ENCODE data around the gene UAP1L1.
"Not testable (repeated sequence)": the region's sequence is repeated elsewhere in the genome, so short reads cannot be mapped to it uniquely, and the experiment has no call there.

UAP1L1 gene

DNA sequence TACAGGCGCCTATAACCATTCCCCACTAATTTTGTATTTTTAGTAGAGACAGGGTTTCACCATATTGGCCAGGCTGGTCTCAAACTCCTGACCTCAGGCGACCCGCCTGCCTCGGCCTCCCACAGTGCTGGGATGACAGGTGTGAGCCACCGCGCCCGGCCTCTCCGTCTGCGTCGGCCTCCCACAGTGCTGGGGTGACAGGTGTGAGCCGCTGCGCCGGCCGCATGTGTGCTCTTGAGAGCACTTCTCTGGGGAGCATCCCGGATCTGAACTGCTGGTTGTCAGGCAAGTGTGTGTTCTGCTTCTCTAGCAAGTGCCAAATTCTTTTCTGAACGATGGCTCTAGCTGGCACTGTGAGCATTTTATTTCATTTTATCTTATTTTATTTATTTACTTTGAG, 19.8 kb upstream of the UAP1L1 start:
- DNase-seq: no peak

DNA sequence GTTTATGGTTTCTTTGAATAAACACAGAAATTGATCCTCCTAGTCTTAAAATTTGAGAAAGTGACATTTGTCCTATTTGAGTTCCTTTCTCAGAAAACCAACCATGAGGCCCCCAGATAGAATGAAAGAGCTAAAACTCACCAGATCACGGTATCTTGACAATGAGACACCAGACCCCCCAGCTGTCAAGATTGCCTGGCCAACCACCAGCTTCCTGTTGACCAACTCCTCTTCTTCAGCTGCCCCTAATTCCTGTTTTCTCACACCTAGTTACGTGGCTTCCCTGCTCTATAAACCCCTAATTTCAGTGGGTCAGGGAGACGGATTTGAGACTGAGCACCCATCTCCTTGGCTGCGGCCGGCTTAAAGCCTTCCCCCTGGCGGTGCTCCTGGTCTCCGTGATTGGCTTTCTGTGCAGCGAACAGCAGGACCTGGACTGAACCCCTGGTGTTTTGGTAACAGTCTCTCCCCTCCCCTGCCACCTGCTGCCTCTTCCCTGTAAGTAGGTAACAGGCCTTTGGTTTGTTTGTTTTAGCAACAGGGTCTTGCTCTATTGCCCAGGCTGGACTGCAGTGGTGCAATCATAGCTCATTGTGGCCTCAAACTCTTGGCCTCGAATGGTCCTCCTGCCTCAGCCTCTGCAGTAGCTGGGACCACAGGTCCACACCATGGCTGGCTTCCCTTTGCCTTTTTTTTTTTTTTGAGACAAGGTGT, 18.6 kb upstream of the UAP1L1 start:
- DNase-seq: no peak

DNA sequence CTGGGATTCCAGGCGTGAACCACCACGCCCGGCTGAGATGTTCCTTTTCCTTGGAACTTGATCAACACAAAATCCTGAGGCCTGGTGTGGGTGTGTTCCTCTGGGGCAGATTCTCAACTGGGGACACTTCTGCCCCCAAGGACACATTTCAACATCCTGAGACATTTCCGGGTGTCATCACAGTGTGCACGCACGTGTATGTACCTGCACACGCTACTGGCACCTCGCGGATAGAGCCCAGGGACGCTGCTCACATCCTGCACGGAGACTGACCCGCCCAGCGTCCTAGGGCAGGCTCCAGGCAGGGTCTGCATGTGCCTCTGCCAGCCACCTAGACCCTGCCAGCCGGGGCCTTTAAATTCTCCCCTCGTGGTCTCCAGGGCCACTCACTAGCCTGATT, 14.9 kb upstream of the UAP1L1 start:
- no peak for DNase-seq

GRCh38 chr9:137062798-137063197, 14.5 kb upstream of the UAP1L1 start:
- not testable (repeated sequence) for DNase-seq

DNA sequence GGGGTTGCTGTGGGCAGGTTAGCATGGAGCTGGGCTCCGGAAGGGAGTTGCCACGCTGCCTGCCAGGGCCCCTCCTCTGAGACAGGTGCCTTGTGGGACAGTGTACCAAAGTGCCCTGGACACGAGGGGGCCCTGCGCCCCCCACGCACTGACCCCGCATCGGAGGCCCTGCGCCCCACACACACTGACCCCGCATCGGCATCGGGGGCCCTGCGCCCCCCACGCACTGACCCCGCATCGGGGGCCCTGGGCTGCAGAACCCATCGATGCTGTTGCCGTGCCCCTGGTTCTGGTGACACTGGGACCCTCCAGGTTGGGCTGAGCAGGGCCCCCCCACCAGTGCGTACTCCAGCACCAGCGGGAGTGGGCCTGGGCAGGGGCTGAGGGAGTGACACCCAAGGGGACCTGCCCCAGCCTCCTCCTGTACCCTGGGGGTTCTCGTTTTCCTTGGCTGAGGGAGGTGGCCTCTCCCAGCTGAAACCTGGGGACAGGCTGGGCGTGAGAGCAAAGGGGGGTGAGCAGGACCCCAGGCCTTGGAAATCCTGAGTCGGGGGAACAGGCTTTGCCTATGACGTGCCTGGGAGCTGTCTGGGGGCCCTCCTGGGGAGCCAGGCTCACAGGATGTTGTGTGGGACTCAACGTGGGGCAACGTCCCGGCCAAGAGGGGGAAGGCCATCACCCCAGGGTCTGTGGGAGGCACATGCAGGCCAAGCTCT, 13.8 kb upstream of the UAP1L1 start:
- DNase-seq: no peak

- DNase-seq: peak; percentile 81 to 83
Observed at GRCh38 chr9:137064027-137064879, 13.1 kb upstream of the UAP1L1 start.

DNA sequence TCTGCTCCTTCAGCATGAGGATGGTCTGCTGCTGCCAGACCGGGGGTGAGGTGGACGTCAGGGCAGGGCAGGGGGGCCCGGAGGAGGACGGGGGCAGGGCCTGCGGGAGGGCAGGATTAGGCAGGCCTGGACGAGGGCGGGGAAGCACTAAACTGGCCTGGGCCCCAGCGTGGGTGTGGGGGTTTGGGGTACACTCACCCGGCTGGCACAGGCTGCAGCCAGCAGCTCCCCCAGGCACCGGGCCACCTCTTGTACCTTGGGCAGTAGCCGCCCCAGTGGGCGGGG, 12.5 kb upstream of the UAP1L1 start:
- no peak for DNase-seq

- no peak for DNase-seq
Observed at GRCh38 chr9:137065336-137065967, 11.9 kb upstream of the UAP1L1 start.

- DNase-seq: no peak
Observed at GRCh38 chr9:137066096-137066861, 11.0 kb upstream of the UAP1L1 start.

- DNase-seq: peak; percentile 92 to 93
Observed at GRCh38 chr9:137067860-137068538, 9.3 kb upstream of the UAP1L1 start.

- DNase-seq: no peak
Observed at GRCh38 chr9:137068539-137069507, 8.5 kb upstream of the UAP1L1 start.

DNA sequence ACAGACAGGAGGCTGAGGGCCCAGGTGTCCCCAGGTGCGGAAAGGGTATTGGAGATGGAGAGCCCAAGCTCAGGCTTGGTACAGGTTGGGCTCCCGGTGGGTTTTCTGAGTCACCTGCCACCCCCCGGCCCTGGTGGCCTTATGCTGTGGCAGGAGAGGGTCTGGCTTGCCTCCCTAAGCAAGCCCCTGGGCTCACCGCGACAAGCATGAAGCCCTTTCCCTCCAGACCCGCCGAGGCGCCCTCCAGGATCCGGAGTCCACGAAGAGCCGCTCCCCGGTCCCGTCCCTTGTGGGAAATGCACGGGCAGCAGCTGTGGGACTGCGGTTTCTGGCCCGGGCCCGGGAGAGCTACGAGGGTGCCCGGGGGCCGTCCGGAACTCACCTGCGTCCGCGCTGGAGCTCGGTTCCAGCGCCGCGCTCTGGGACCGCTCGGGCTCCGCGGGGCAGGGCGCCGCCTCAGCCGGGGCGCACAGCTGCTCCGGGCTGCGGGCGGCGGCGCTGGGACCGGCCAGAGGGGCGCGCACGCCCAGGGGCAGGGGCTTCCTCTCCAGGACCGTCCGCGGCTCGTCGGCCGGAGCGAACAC, 7.7 kb upstream of the UAP1L1 start:
- no peak for DNase-seq

- DNase-seq: peak; percentile 86 to 88
Observed at GRCh38 chr9:137070201-137070905, 7.0 kb upstream of the UAP1L1 start, which contains the start of gene SAPCD2. TSS of gene SAPCD2 (minus strand) at chr9:137070557. CDS start at chr9:137070460, 97 bp downstream.

GRCh38 chr9:137070906-137071275, 6.4 kb upstream of the UAP1L1 start:
- DNase-seq: no peak

GRCh38 chr9:137071282-137071681, 6.0 kb upstream of the UAP1L1 start:
- DNase-seq: no peak

DNA sequence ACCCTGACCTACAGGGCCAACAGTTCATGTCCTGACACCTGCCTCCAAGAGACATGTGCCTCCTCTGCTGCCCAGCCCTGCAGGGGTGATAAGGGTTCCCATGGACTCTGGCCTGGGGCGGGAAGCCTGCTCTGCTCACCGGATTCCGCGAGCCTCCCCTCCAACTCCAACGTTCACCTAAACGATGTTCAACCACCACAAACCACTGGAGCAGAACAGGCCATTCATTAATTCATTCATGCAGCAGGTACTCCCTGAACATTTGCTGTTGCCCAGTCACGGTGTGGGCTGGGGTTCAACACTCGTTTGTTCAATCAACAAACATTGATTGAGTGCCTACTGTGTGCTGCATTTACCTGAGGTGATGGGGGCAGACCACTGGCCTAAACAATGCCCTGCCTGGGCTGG, 3.3 kb upstream of the UAP1L1 start:
- DNase-seq: no peak

- no peak for DNase-seq
Observed at GRCh38 chr9:137074657-137075274, 2.6 kb upstream of the UAP1L1 start.

DNA sequence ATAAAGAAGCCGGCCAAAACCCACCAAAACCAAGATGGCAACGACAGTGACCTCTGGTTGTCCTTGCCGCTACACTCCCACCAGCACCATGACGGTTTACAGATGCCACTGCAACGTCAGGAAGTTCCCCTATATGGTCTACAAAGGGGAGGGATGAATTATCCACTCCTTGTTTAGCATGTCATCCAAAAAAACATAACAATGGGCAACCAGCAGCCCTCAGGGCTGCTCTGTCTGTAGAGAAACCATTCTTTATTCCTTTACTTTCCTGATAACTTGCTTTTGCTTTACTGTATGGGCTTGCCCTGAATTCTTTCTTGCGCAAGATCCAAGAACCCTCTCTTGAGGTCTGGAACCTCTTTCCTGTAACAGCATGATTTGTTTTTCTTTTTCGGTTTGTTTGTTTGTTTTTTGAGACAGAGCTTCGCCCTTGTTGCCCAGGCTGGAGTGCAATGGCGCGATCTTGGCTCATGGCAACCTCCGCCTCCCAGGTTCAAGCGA, 2.0 kb upstream of the UAP1L1 start:
- no peak for DNase-seq

DNA sequence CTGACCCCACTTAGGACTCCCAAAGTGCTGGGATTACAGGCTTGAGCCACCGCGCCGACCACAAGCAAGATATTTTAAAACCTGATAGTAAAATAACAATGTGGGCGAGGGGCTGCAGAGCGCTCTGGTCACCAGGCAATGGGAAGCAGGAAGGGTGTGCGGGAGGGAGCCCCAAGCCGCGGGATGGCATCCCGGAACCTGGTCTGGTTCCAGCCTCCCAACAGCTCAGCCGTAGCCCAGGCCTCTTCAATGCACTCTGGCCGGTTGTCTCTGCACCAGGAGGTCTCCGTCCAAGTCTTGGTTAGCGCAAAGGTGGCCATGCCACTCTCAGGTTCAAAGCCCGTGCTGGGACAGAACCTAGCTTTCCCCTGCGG, 694 bp upstream of the UAP1L1 start:
- DNase-seq: no peak
